Stimulated activated effector memory CD8-positive, alpha-beta T cell treated with anti-CD3 and anti-CD28 coated beads, Interleukin-12 subunit alpha, Interleukin-12 subunit beta, amount 100 ng/mL, for 72 hours (primary cell): ENCODE data around the gene CNOT11.

Source experiments
- ATAC-seq: fragments of 150-1000 bp; cut with Tn5 transposase; 2 replicates; pipeline ENCODE4 v1.10.0; 2021
- DNase-seq, 2 donors: peaks; one replicate each; pipeline ENCODE4 v3.0.0; 2021 to 2022; ENCODE audit warnings: low spot score in 2 of 2
- H3K27ac Mint-ChIP-seq: one replicate; pipeline ENCODE4 v1.8.0; 2022; ENCODE audit warnings: mild to moderate bottlenecking, mixed read lengths
- H3K36me3 Mint-ChIP-seq: one replicate; pipeline ENCODE4 v1.8.0; 2022; ENCODE audit warnings: mild to moderate bottlenecking, mixed read lengths
- H3K4me1 Mint-ChIP-seq: one replicate; pipeline ENCODE4 v1.8.0; 2022; ENCODE audit warnings: mixed read lengths
- H3K4me3 Mint-ChIP-seq: one replicate; pipeline ENCODE4 v1.8.0; 2022; ENCODE audit warnings: mild to moderate bottlenecking, mixed read lengths
- H3K9me3 Mint-ChIP-seq: one replicate; pipeline ENCODE4 v1.8.0; 2022; ENCODE audit warnings: mixed read lengths

Gene CNOT11

GRCh38 chr2:101287303-101287702 lies 34.6 kb downstream of the CNOT11 start:
- Mint-ChIP-seq H3K4me1 (peaks cover 11% of the 10 kb centered on the region), H3K36me3 (peaks cover 100% of the 10 kb centered on the region), H3K4me3 (no peak overlapping the region), H3K9me3 (no peaks in the 10 kb centered on the region), H3K27ac (peak overlapping the region; percentile 34)
- no peak for DNase-seq
- no peak for ATAC-seq

- Mint-ChIP-seq H3K4me3 (no peak overlapping the region), H3K4me1 (peaks cover 5% of the 10 kb centered on the region), H3K9me3 (no peaks in the 10 kb centered on the region), H3K36me3 (peaks cover 100% of the 10 kb centered on the region), H3K27ac (no peak overlapping the region)
- DNase-seq (no peak), ATAC-seq (no peak)
Observed at GRCh38 chr2:101290711-101291110, 38.0 kb downstream of the CNOT11 start.

GRCh38 chr2:101291973-101292372 lies 39.3 kb downstream of the CNOT11 start:
- Mint-ChIP-seq H3K4me3 (no peak overlapping the region), H3K36me3 (peaks cover 100% of the 10 kb centered on the region), H3K4me1 (peaks cover 18% of the 10 kb centered on the region), H3K9me3 (no peaks in the 10 kb centered on the region), H3K27ac (no peak overlapping the region)
- DNase-seq, result no peak
- ATAC-seq, result no peak

- no peak overlapping the region for H3K27ac Mint-ChIP-seq
- H3K4me1 Mint-ChIP-seq, result peaks cover 28% of the 10 kb centered on the region
- no peak for DNase-seq
- no peaks in the 10 kb centered on the region for H3K9me3 Mint-ChIP-seq
- no peak overlapping the region for H3K4me3 Mint-ChIP-seq
- ATAC-seq, result no peak
- peaks cover 100% of the 10 kb centered on the region for H3K36me3 Mint-ChIP-seq
Observed at GRCh38 chr2:101293544-101293943, 40.9 kb downstream of the CNOT11 start.

- peaks cover 99% of the 10 kb centered on the region for H3K36me3 Mint-ChIP-seq
- DNase-seq, result no peak
- H3K9me3 Mint-ChIP-seq, result no peaks in the 10 kb centered on the region
- no peak overlapping the region for H3K4me3 Mint-ChIP-seq
- no peak for ATAC-seq
- H3K4me1 Mint-ChIP-seq, result peaks cover 41% of the 10 kb centered on the region
- no peak overlapping the region for H3K27ac Mint-ChIP-seq
Observed at GRCh38 chr2:101294861-101295260, 42.2 kb downstream of the CNOT11 start.

- H3K4me3 Mint-ChIP-seq, result peak overlapping the region; percentile 1
- peaks cover 51% of the 10 kb centered on the region for H3K4me1 Mint-ChIP-seq
- peaks cover 99% of the 10 kb centered on the region for H3K36me3 Mint-ChIP-seq
- ATAC-seq (no peak), DNase-seq (no peak)
- H3K27ac Mint-ChIP-seq, result peak overlapping the region; percentile 2
- H3K9me3 Mint-ChIP-seq, result no peaks in the 10 kb centered on the region
Observed at GRCh38 chr2:101295895-101296294, 43.2 kb downstream of the CNOT11 start.

- peak overlapping the region; percentile 1 for H3K4me3 Mint-ChIP-seq
- no peak for DNase-seq
- peaks cover 56% of the 10 kb centered on the region for H3K4me1 Mint-ChIP-seq
- peaks cover 99% of the 10 kb centered on the region for H3K36me3 Mint-ChIP-seq
- H3K27ac Mint-ChIP-seq, result peak overlapping the region; percentile 61
- no peak for ATAC-seq
- H3K9me3 Mint-ChIP-seq, result no peaks in the 10 kb centered on the region
Observed at GRCh38 chr2:101296371-101296770, 43.7 kb downstream of the CNOT11 start.

GRCh38 chr2:101297383-101297782 lies 44.7 kb downstream of the CNOT11 start:
- peak overlapping the region; percentile 22 for H3K4me3 Mint-ChIP-seq
- H3K36me3 Mint-ChIP-seq, result peaks cover 99% of the 10 kb centered on the region
- no peak for ATAC-seq

GRCh38 chr2:101299604-101300003 lies 46.9 kb downstream of the CNOT11 start:
- peaks cover 99% of the 10 kb centered on the region for H3K36me3 Mint-ChIP-seq
- peak; percentile 82 for ATAC-seq
- H3K4me3 Mint-ChIP-seq, result peak overlapping the region; percentile 48
- H3K9me3 Mint-ChIP-seq, result no peaks in the 10 kb centered on the region
- DNase-seq, result no peak
- peaks cover 80% of the 10 kb centered on the region for H3K4me1 Mint-ChIP-seq
- H3K27ac Mint-ChIP-seq, result peak overlapping the region; percentile 27

More at GRCh38 chr2:101297383-101297782, 44.7 kb downstream of the CNOT11 start:
- no peak for DNase-seq
- Mint-ChIP-seq H3K9me3 (no peaks in the 10 kb centered on the region), H3K27ac (peak overlapping the region; percentile 61), H3K4me1 (peaks cover 66% of the 10 kb centered on the region)

- peaks cover 82% of the 10 kb centered on the region for H3K4me1 Mint-ChIP-seq
- peak; percentile 16 for ATAC-seq
- H3K9me3 Mint-ChIP-seq, result no peaks in the 10 kb centered on the region
- peaks cover 99% of the 10 kb centered on the region for H3K36me3 Mint-ChIP-seq
- DNase-seq, result no peak
- peak overlapping the region; percentile 5 for H3K27ac Mint-ChIP-seq
- peak overlapping the region; percentile 48 for H3K4me3 Mint-ChIP-seq
Observed at GRCh38 chr2:101300164-101300563, 47.5 kb downstream of the CNOT11 start.

GRCh38 chr2:101300836-101301235 lies 48.1 kb downstream of the CNOT11 start:
- DNase-seq (no peak), ATAC-seq (no peak)
- Mint-ChIP-seq H3K4me1 (peaks cover 87% of the 10 kb centered on the region), H3K9me3 (no peaks in the 10 kb centered on the region), H3K36me3 (peaks cover 99% of the 10 kb centered on the region), H3K4me3 (peak overlapping the region; percentile 48), H3K27ac (no peak overlapping the region)

GRCh38 chr2:101302016-101302415 lies 49.3 kb downstream of the CNOT11 start:
- Mint-ChIP-seq H3K36me3 (peaks cover 99% of the 10 kb centered on the region), H3K4me1 (peaks cover 86% of the 10 kb centered on the region), H3K4me3 (no peak overlapping the region), H3K9me3 (no peaks in the 10 kb centered on the region), H3K27ac (no peak overlapping the region)
- DNase-seq, result no peak
- no peak for ATAC-seq

GRCh38 chr2:101303688-101304087 lies 51.0 kb downstream of the CNOT11 start:
- ATAC-seq (no peak), DNase-seq (no peak)
- peaks cover 97% of the 10 kb centered on the region for H3K36me3 Mint-ChIP-seq
- peak overlapping the region; percentile 90 for H3K4me3 Mint-ChIP-seq
- no peaks in the 10 kb centered on the region for H3K9me3 Mint-ChIP-seq
- H3K27ac Mint-ChIP-seq, result peak overlapping the region; percentile 95
- peaks cover 79% of the 10 kb centered on the region for H3K4me1 Mint-ChIP-seq

- Mint-ChIP-seq H3K36me3 (peaks cover 90% of the 10 kb centered on the region), H3K27ac (peak overlapping the region; percentile 95), H3K4me3 (peak overlapping the region; percentile 90), H3K9me3 (no peaks in the 10 kb centered on the region), H3K4me1 (peaks cover 76% of the 10 kb centered on the region)
- DNase-seq (no peak), ATAC-seq (peak; percentile 71)
Observed at GRCh38 chr2:101305035-101305434, 52.3 kb downstream of the CNOT11 start.

GRCh38 chr2:101305492-101306078 lies 52.9 kb downstream of the CNOT11 start:
- DNase-seq, result no peak
- Mint-ChIP-seq H3K36me3 (peaks cover 85% of the 10 kb centered on the region), H3K4me3 (peak overlapping the region; percentile 90)

GRCh38 chr2:101306410-101306809 lies 53.7 kb downstream of the CNOT11 start:
- H3K36me3 Mint-ChIP-seq, result peaks cover 76% of the 10 kb centered on the region
- DNase-seq (peak in 1 of 2 donors; percentile 67), ATAC-seq (peak; percentile 0)
- H3K4me3 Mint-ChIP-seq, result peak overlapping the region; percentile 90
- H3K9me3 Mint-ChIP-seq, result no peaks in the 10 kb centered on the region
- peak overlapping the region; percentile 95 for H3K27ac Mint-ChIP-seq
- H3K4me1 Mint-ChIP-seq, result peaks cover 76% of the 10 kb centered on the region

More at GRCh38 chr2:101305492-101306078, 52.9 kb downstream of the CNOT11 start:
- Mint-ChIP-seq H3K27ac (peak overlapping the region; percentile 95), H3K4me1 (peaks cover 76% of the 10 kb centered on the region), H3K9me3 (no peaks in the 10 kb centered on the region)
- no peak for ATAC-seq
